Activated naive CD4-positive, alpha-beta T cell treated with anti-CD3 and anti-CD28 coated beads, Interleukin-2, amount 50 U/mL, for 16 hours (primary cell): ENCODE results near the gene ETV2.
"Not testable (repeated sequence)": the region's sequence is repeated elsewhere in the genome, so short reads cannot be mapped to it uniquely, and the experiment has no call there.

Experiments used
- DNase-seq: peaks from one replicate; pipeline ENCODE4 v3.0.0-alpha.2; 2020

ETV2 gene

GRCh38 chr19:35641515-35642151, at the start of gene ETV2:
Gene ETV2 (plus strand): TSS chr19:35641745. CDS start chr19:35642461, 716 bp downstream.
- peak; percentile 23 for DNase-seq

GRCh38 chr19:35592226-35592625, 49.3 kb upstream of the ETV2 start:
- DNase-seq, result no peak

- not testable (repeated sequence) for DNase-seq
These were observed 46.5 kb upstream of the ETV2 start for GRCh38 chr19:35595026-35595425.

- no peak for DNase-seq
These were observed 45.6 kb upstream of the ETV2 start for GRCh38 chr19:35595928-35596327.

- no peak for DNase-seq
These were observed 45.1 kb upstream of the ETV2 start for GRCh38 chr19:35596366-35596999.

- no peak for DNase-seq
These were observed 39.6 kb upstream of the ETV2 start for GRCh38 chr19:35601971-35602370.

- DNase-seq, result not testable (repeated sequence)
These were observed 37.1 kb upstream of the ETV2 start for GRCh38 chr19:35604436-35604835.

- DNase-seq, result not testable (repeated sequence)
These were observed 34.4 kb upstream of the ETV2 start for GRCh38 chr19:35607170-35607569.

GRCh38 chr19:35607661-35608060, 33.9 kb upstream of the ETV2 start:
- DNase-seq, result no peak

- DNase-seq, result no peak
These were observed 33.3 kb upstream of the ETV2 start for GRCh38 chr19:35608251-35608650.

- peak; percentile 25 for DNase-seq
These were observed 31.6 kb upstream of the ETV2 start for GRCh38 chr19:35609851-35610353.

- DNase-seq, result no peak
These were observed 29.4 kb upstream of the ETV2 start for GRCh38 chr19:35612224-35612558.

- DNase-seq, result peak; percentile 93
These were observed 28.8 kb upstream of the ETV2 start, which contains the start of gene HAUS5 for GRCh38 chr19:35612559-35613321. Gene HAUS5 (plus strand): TSS chr19:35612735. CDS start chr19:35612795, 60 bp downstream.

- DNase-seq, result no peak
These were observed 28.0 kb upstream of the ETV2 start for GRCh38 chr19:35613574-35613973.

- DNase-seq, result no peak
These were observed 26.5 kb upstream of the ETV2 start for GRCh38 chr19:35615036-35615435.

GRCh38 chr19:35618857-35619256, 22.7 kb upstream of the ETV2 start:
- DNase-seq, result no peak

- DNase-seq, result no peak
These were observed 22.1 kb upstream of the ETV2 start for GRCh38 chr19:35619290-35619923.

- no peak for DNase-seq
These were observed 21.5 kb upstream of the ETV2 start for GRCh38 chr19:35620001-35620400.

GRCh38 chr19:35621708-35622107, 19.8 kb upstream of the ETV2 start:
- no peak for DNase-seq

GRCh38 chr19:35622750-35623149, 18.8 kb upstream of the ETV2 start:
- DNase-seq, result no peak

- peak; percentile 1 for DNase-seq
These were observed 18.1 kb upstream of the ETV2 start for GRCh38 chr19:35623327-35624010.

GRCh38 chr19:35628264-35628564, 13.3 kb upstream of the ETV2 start:
- no peak for DNase-seq
